COR-L47 (cell line): ENCODE data around the gene DPP8.
"Not testable (repeated sequence)": the region's sequence is repeated elsewhere in the genome, so short reads cannot be mapped to it uniquely, and the experiment has no call there.

ENCODE experiments used
- DNase-seq: peaks from one replicate; lab custom pipeline; 2025; lab: John Stamatoyannopoulos, UW

Gene DPP8

GRCh38 chr15:65402961-65403360, 114.5 kb downstream of the DPP8 start:
- DNase-seq = no peak

- DNase-seq = no peak
Measured at GRCh38 chr15:65401611-65402240, 115.8 kb downstream of the DPP8 start.

- DNase-seq = peak; percentile 91
Measured at GRCh38 chr15:65400760-65401610, 116.5 kb downstream of the DPP8 start.

GRCh38 chr15:65399997-65400396, 117.5 kb downstream of the DPP8 start:
- DNase-seq = no peak

GRCh38 chr15:65399001-65399706, 118.3 kb downstream of the DPP8 start:
- no peak for DNase-seq

- not testable (repeated sequence) for DNase-seq
Measured at GRCh38 chr15:65398486-65398885, 119.0 kb downstream of the DPP8 start.

- DNase-seq = no peak
Measured at GRCh38 chr15:65396965-65397317, 120.5 kb downstream of the DPP8 start.

GRCh38 chr15:65396283-65396964, 121.1 kb downstream of the DPP8 start:
- no peak for DNase-seq

GRCh38 chr15:65395567-65396202, 121.8 kb downstream of the DPP8 start:
- no peak for DNase-seq

- no peak for DNase-seq
Measured at GRCh38 chr15:65394936-65395335, 122.6 kb downstream of the DPP8 start.

- DNase-seq = no peak
Measured at GRCh38 chr15:65394280-65394789, 123.2 kb downstream of the DPP8 start.

- no peak for DNase-seq
Measured at GRCh38 chr15:65393557-65393956, 123.9 kb downstream of the DPP8 start.

GRCh38 chr15:65393091-65393490, 124.4 kb downstream of the DPP8 start:
- DNase-seq = no peak
